ENCODE data around the gene TLR7.

TLR7 gene

DNA sequence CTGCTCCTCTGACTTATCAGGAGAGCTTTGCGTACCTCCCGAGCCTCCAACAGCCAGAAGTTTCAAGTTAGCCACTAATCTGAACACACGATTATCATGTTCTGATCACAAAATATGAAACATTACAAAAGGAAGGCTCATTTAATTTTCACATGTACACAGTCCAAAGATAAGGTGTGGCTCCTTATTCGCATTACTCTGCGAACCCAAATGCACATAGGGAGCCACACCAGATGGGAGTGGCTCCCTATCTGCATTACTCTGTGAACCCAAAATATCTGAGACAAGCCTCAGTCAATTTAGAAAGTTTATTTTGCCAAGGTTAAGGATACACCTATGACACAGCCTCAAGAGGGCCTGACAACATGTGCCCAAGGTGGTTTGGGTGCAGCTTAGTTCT, 68.0 kb downstream of the TLR7 start:
- DNase-seq, result no peak

DNA sequence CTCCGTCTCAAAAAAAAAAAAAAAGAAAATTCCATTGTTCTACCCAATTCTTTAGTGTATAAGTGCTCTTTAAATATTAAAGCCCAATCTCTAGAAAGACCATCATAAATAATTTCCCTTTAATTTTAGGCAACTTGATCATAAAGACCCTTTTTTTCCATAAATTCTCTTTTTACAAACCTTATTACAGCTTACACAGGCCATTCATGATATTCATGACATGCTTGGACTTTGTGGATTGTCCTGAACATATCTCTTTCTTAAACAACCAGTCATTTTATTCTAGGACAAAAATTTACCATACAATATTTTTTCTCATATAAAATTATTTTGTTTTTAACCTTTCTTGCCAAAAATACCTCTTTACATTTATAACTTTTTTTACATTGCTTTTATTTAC, 70.1 kb downstream of the TLR7 start:
- no peak for DNase-seq

Measured in DMS79 treated with DMSO at 0.1 percent for 48 hours (cell line).